Natural killer cell treated with Interleukin-12 subunit alpha and Interleukin-12 subunit beta and Interleukin-15 and Interleukin-18, amount 100 ng/mL, for 72 hours (primary cell): ENCODE results near the gene SERPINB12. TPM values are rescaled to one million over a fixed set of nuclear protein-coding genes. Genes with fewer than 3 reads are reported as not detected.

Experiments
- ATAC-seq, 2 donors: fragments of 150-1000 bp; cut with Tn5 transposase in 1 of 2; sonication (Bioruptor Pico), chemical (Tn5 transposase) in 1 of 2; 2 replicates each; pipeline ENCODE4 v1.10.0; 2021
- DNase-seq: peaks from one replicate; pipeline ENCODE4 v3.0.0; 2022; ENCODE audit warnings: low spot score
- H3K27ac Mint-ChIP-seq, 2 donors: 1 replicate in 1 of 2; 2 replicates in 1 of 2; pipeline ENCODE4 v1.8.0; 2022; ENCODE audit warnings: mixed read lengths in 2 of 2, mild to moderate bottlenecking in 1 of 2, moderate library complexity in 1 of 2
- H3K27me3 Mint-ChIP-seq, 2 donors: 1 replicate in 1 of 2; 2 replicates in 1 of 2; pipeline ENCODE4 v1.8.0; 2022; ENCODE audit warnings: mixed read lengths in 2 of 2
- H3K36me3 Mint-ChIP-seq: one replicate; pipeline ENCODE4 v1.8.0; 2022; ENCODE audit warnings: mixed read lengths
- H3K4me1 Mint-ChIP-seq, 2 donors: 1 replicate in 1 of 2; 2 replicates in 1 of 2; pipeline ENCODE4 v1.8.0; 2022; ENCODE audit warnings: low read depth in 2 of 2, mixed read lengths in 2 of 2, mild to moderate bottlenecking in 1 of 2
- H3K4me3 Mint-ChIP-seq: one replicate; pipeline ENCODE4 v1.8.0; 2022; ENCODE audit warnings: mixed read lengths
- H3K9me3 Mint-ChIP-seq: 2 replicates; pipeline ENCODE4 v1.8.0; 2022; ENCODE audit warnings: mixed read lengths
- total RNA-seq, 2 donors: library from RNA; stranded (reverse); gene quantifications; one replicate each; pipeline ENCODE4 v1.2.3, GENCODE V29; 2022

Gene SERPINB12
- total RNA-seq, 2 donors from 2014 or later: not detected

- Mint-ChIP-seq H3K27ac (no peak overlapping the region), H3K4me3 (no peak overlapping the region), H3K9me3 (no peaks in the 10 kb centered on the region), H3K36me3 (no peaks in the 10 kb centered on the region), H3K27me3 (peaks cover 3 to 14% of the 10 kb centered on the region in 2 donors), H3K4me1 (no peaks in the 10 kb centered on the region)
- ATAC-seq (no peak), DNase-seq (no peak)
Observed at GRCh38 chr18:63564561-63564960, 22.4 kb downstream of the SERPINB12 start.

- no peaks in the 10 kb centered on the region for H3K36me3 Mint-ChIP-seq
- H3K27ac Mint-ChIP-seq: no peak overlapping the region
- no peak overlapping the region for H3K4me3 Mint-ChIP-seq
- no peaks in the 10 kb centered on the region for H3K9me3 Mint-ChIP-seq
- ATAC-seq: no peak
- H3K4me1 Mint-ChIP-seq: no peaks in the 10 kb centered on the region
- peaks cover 14 to 32% of the 10 kb centered on the region in 2 donors for H3K27me3 Mint-ChIP-seq
- DNase-seq: no peak
Observed at GRCh38 chr18:63567276-63567675, 25.1 kb downstream of the SERPINB12 start.

DNA sequence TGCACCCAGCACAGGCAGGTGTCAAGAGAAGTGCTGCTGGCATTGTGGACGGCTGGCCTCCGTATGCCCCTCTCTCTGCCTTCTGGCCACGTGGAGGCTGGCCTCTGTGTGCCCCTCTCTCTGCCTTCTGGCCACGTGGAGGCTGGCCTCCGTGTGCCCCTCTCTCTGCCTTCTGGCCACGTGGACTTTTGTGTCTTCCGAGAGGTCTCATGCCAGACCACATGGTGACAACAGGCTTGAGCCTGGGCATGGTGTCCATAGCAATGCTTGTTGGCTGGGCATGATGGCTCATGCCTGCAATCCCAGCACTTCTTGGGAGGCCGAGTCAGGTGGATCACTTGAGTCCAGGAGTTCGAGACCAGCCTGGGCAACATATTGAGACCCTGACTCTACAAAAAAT, 25.7 kb downstream of the SERPINB12 start:
- DNase-seq (no peak), ATAC-seq (no peak)
- H3K27ac Mint-ChIP-seq: no peak overlapping the region
- H3K4me3 Mint-ChIP-seq: no peak overlapping the region
- no peaks in the 10 kb centered on the region for H3K36me3 Mint-ChIP-seq
- H3K4me1 Mint-ChIP-seq: no peaks in the 10 kb centered on the region
- H3K9me3 Mint-ChIP-seq: no peaks in the 10 kb centered on the region
- H3K27me3 Mint-ChIP-seq: peaks cover 16 to 34% of the 10 kb centered on the region in 2 donors

DNA sequence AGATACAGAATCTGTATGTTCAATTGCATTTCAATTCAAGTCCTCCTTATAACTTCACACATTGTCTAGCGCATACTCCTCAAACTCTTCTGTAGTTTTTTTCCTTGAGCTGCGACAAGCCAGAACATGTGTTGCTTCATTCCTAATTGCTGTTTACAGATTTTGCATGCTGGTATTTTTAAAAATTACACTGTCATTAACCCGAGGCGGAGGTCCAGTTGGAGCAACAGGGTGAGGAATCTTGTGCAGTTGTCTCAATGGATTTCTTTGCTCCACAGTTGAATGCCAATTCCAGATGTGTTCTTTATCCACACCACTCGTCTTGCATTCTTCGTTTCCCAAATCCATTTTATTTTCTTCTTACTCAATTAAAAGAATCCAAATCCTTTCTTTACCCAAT, 28.6 kb downstream of the SERPINB12 start:
- DNase-seq (no peak), ATAC-seq (no peak)
- no peaks in the 10 kb centered on the region for H3K9me3 Mint-ChIP-seq
- H3K27ac Mint-ChIP-seq: no peak overlapping the region
- no peaks in the 10 kb centered on the region for H3K36me3 Mint-ChIP-seq
- peaks cover 28 to 42% of the 10 kb centered on the region in 2 donors for H3K27me3 Mint-ChIP-seq
- H3K4me3 Mint-ChIP-seq: no peak overlapping the region
- no peaks in the 10 kb centered on the region for H3K4me1 Mint-ChIP-seq

- H3K27me3 Mint-ChIP-seq: peaks cover 30 to 53% of the 10 kb centered on the region in 2 donors
- ATAC-seq (no peak), DNase-seq (no peak)
- no peaks in the 10 kb centered on the region for H3K4me1 Mint-ChIP-seq
- H3K9me3 Mint-ChIP-seq: no peaks in the 10 kb centered on the region
- no peak overlapping the region for H3K27ac Mint-ChIP-seq
- H3K4me3 Mint-ChIP-seq: no peak overlapping the region
- no peaks in the 10 kb centered on the region for H3K36me3 Mint-ChIP-seq
Observed at GRCh38 chr18:63575681-63576080, 33.5 kb downstream of the SERPINB12 start.

GRCh38 chr18:63578357-63578958, 36.3 kb downstream of the SERPINB12 start:
- H3K27me3 Mint-ChIP-seq: peaks cover 22 to 53% of the 10 kb centered on the region in 2 donors
- DNase-seq (no peak), ATAC-seq (no peak)
- H3K9me3 Mint-ChIP-seq: no peaks in the 10 kb centered on the region
- no peak overlapping the region for H3K4me3 Mint-ChIP-seq
- no peaks in the 10 kb centered on the region for H3K36me3 Mint-ChIP-seq
- H3K27ac Mint-ChIP-seq: no peak overlapping the region
- H3K4me1 Mint-ChIP-seq: no peaks in the 10 kb centered on the region

DNA sequence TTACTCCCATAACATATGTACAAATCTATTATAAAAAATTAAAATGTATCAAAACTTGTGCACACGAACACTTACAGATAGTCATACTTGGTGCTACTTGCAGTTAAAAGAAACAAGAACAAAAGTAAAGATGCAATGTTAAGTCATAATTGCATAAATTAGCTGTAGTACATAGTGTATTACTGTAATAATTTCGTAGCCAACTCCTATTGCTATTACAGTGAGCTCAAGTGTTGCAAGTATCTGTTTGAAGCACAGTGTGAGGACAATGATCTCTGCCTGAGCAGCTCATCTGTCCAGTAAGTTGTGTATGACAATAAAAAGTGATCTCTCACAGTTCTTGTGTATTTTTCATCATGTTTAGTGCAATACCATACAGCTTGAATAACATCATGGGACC, 37.4 kb downstream of the SERPINB12 start:
- no peak for ATAC-seq

GRCh38 chr18:63585988-63586387, 43.8 kb downstream of the SERPINB12 start:
- Mint-ChIP-seq H3K9me3 (no peaks in the 10 kb centered on the region), H3K27ac (no peak overlapping the region), H3K4me1 (no peaks in the 10 kb centered on the region), H3K4me3 (no peak overlapping the region), H3K36me3 (no peaks in the 10 kb centered on the region), H3K27me3 (peaks cover 29 to 36% of the 10 kb centered on the region in 2 donors)
- ATAC-seq (no peak), DNase-seq (no peak)

More for the DNA sequence above, 37.4 kb downstream of the SERPINB12 start:
- Mint-ChIP-seq H3K36me3 (no peaks in the 10 kb centered on the region), H3K4me3 (no peak overlapping the region), H3K27ac (no peak overlapping the region), H3K27me3 (peaks cover 21 to 57% of the 10 kb centered on the region in 2 donors), H3K4me1 (no peaks in the 10 kb centered on the region), H3K9me3 (no peaks in the 10 kb centered on the region)
- DNase-seq: no peak

DNA sequence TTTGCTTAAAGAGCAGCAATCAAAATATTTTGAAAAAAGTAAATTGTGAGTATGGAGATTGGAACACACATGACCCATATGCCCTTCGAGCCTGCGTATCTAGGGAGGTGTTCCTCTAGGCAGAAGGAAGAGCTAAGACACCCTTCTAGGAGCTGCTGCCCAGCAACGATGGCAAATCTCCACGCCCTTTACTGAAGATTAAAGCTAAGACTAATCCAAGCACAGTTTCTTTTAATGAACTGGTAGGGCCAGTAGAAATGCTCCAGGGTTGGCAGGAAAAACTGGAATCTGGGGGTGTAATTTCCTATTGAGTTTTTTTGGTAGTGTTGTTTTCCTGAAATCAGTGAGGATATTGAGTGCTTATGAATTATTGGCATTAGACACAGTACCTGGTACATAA, 44.3 kb downstream of the SERPINB12 start:
- Mint-ChIP-seq H3K36me3 (no peaks in the 10 kb centered on the region), H3K27me3 (peaks cover 28 to 36% of the 10 kb centered on the region in 2 donors), H3K9me3 (no peaks in the 10 kb centered on the region), H3K4me3 (no peak overlapping the region), H3K4me1 (no peaks in the 10 kb centered on the region), H3K27ac (no peak overlapping the region)
- ATAC-seq (no peak), DNase-seq (no peak)

DNA sequence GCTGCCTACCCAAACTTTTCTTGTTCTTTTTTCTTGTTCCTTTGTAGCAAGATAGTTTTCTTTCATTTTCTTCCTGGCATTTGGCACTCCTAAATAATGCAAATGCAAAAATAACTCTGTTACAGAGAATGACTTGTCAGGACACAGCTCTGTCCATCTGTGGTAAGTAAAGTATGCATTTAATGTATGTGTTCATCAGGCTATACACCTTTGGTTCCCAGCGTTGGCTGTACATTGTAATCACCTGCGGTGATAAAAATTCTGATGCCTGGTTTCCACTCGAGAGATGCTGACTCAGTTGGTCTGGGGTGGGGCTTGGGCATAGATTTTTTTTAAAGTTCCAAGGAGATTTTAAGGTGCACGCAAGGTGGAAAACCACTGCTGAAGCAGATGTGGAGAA, 44.8 kb downstream of the SERPINB12 start, which contains the start of gene SERPINB13:
Gene SERPINB13, plus strand, starts transcription at position 378 of the 400 bp plus-strand sequence. CDS start 1,325 bp downstream, outside the sequence.
- no peak for DNase-seq

DNA sequence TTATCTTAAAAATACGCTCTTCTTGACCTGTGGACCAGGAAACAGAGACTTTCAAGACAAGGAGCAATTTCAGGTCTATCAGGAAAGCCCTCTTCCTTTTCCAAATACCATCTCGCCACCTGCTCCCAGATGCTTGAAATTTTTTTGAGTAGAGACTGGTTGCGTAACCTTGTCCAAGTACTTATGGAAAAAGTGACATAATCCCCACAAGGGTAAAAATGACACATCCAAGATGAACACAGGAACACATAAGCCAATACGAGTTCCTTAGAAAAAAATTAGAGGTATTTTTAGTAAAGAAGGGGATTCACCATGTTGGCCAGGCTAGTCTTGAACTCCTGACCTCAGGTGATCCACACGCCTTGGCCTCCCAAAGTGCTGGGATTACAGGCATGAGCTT, 46.7 kb downstream of the SERPINB12 start:
- H3K4me3 Mint-ChIP-seq: no peak overlapping the region
- no peak for DNase-seq
- H3K27me3 Mint-ChIP-seq: peaks cover 24 to 30% of the 10 kb centered on the region in 2 donors
- H3K36me3 Mint-ChIP-seq: no peaks in the 10 kb centered on the region
- H3K4me1 Mint-ChIP-seq: no peaks in the 10 kb centered on the region
- no peaks in the 10 kb centered on the region for H3K9me3 Mint-ChIP-seq
- no peak overlapping the region for H3K27ac Mint-ChIP-seq
- ATAC-seq: no peak

More for the DNA sequence above, 44.8 kb downstream of the SERPINB12 start, which contains the start of gene SERPINB13:
- Mint-ChIP-seq H3K27me3 (peaks cover 28 to 37% of the 10 kb centered on the region in 2 donors), H3K9me3 (no peaks in the 10 kb centered on the region), H3K4me3 (no peak within 1 kb of the TSS), H3K27ac (no peak within 1 kb of the TSS), H3K36me3 (no peaks in the 10 kb centered on the region), H3K4me1 (no peaks in the 10 kb centered on the region)
- no peak for ATAC-seq

DNA sequence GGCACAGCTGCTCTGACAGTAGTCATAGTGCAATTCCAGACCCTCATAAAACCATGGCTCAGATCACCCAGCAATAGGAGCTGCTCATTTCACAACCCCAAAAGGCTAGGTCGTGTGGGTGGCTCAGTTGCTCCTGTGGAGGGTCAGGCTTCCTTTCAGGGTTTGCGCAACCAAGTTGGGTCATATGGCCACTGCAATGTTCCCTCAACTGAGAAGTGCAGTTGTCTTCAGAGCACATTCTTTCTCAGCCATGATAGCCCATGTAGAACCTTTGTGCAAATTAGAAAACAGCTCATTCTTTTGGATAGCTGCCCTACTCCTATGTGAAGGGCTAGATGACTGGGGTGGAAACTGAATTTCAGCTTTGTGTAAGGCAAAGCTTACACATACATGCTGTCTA, 48.2 kb downstream of the SERPINB12 start:
- no peak overlapping the region for H3K27ac Mint-ChIP-seq
- ATAC-seq (peak; percentile 36 to 57), DNase-seq (no peak)

DNA sequence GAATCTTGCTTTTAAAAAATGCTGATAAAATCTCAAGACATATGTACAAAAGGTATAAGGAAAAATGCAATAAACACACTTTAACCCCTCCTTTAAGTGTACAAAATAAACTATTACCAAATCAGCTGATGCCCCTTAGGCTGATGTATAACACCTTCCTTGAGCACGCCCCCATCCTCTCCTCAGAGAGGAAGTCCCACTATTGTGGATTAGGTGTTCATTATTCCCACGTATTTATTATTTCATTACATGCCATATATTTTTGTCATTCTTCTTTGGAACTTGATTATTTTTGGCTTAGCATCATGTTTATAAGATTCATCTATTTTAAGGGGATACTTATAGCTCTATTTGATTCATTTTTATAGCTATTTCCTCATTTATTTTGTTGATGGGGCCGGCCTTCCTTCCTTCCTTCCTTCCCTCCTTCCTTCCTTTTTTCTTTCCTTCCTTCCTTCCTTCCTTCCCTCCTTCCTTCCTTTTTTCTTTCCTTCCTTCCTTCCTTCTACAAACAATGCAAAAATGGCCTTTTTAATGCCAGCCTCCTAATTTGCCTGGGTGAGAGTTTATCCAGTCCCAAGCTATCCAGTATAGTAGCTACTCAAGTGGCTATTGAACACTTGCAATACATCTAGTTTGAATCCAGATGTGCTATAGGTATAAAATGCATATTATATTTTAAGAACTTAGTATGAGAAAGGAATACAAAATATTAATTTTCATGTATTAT, 49.0 kb downstream of the SERPINB12 start:
- Mint-ChIP-seq H3K27me3 (peaks cover 12 to 15% of the 10 kb centered on the region in 2 donors), H3K4me1 (no peaks in the 10 kb centered on the region), H3K27ac (no peak overlapping the region), H3K36me3 (no peaks in the 10 kb centered on the region), H3K9me3 (no peaks in the 10 kb centered on the region), H3K4me3 (no peak overlapping the region)
- DNase-seq: no peak
- ATAC-seq: no peak

More for the DNA sequence above, 48.2 kb downstream of the SERPINB12 start:
- Mint-ChIP-seq H3K36me3 (no peaks in the 10 kb centered on the region), H3K9me3 (no peaks in the 10 kb centered on the region), H3K27me3 (peaks cover 18 to 22% of the 10 kb centered on the region in 2 donors), H3K4me1 (no peaks in the 10 kb centered on the region), H3K4me3 (no peak overlapping the region)

DNA sequence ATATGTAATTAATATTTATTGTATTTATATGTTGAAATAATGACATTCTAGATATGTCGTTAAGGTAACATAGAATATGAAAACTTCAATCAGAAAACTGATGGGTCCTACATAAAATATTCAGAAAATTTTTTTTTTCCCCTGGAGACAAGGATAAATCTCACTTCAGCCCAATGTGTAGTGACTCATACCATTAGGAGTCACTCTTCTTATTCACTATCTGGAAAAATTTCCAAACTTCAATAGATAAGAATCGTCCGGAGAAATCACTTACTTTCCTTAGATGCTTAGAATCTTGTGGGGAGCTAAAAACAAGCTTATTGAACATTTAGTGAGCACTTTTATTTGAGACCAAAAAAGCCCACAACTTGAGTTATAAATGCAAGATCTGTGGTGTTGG, 49.6 kb downstream of the SERPINB12 start:
- no peaks in the 10 kb centered on the region for H3K36me3 Mint-ChIP-seq
- no peak overlapping the region for H3K27ac Mint-ChIP-seq
- no peaks in the 10 kb centered on the region for H3K4me1 Mint-ChIP-seq
- DNase-seq: no peak
- no peak overlapping the region for H3K4me3 Mint-ChIP-seq
- H3K9me3 Mint-ChIP-seq: no peaks in the 10 kb centered on the region
- H3K27me3 Mint-ChIP-seq: peaks cover 12 to 15% of the 10 kb centered on the region in 2 donors
- no peak for ATAC-seq
